ENCODE results near the gene TGM4.

DNA sequence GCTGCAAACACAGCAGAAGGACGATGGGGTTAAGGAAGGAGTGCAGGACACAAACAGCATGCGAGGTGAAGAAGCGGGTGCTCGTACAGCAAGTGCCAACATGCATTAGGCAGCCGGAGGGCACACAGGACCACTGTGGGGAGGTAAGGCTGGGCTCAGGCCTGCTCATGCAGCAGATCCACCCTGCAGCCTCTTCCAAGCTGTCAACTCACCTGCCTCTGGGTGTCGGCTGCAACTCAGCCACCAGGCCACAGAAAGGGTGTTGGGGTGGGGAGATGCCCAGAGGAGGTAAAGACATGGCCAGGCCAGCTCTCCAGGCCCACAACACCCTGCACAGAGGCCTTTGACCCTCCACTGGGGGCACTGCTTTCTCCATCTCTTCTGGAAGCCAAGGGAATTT, 44.2 kb downstream of the TGM4 start:
- TF ChIP-seq, protein P1, sequence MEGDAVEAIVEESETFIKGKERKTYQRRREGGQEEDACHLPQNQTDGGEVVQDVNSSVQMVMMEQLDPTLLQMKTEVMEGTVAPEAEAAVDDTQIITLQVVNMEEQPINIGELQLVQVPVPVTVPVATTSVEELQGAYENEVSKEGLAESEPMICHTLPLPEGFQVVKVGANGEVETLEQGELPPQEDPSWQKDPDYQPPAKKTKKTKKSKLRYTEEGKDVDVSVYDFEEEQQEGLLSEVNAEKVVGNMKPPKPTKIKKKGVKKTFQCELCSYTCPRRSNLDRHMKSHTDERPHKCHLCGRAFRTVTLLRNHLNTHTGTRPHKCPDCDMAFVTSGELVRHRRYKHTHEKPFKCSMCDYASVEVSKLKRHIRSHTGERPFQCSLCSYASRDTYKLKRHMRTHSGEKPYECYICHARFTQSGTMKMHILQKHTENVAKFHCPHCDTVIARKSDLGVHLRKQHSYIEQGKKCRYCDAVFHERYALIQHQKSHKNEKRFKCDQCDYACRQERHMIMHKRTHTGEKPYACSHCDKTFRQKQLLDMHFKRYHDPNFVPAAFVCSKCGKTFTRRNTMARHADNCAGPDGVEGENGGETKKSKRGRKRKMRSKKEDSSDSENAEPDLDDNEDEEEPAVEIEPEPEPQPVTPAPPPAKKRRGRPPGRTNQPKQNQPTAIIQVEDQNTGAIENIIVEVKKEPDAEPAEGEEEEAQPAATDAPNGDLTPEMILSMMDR (IDR thresholded peaks at IDR 0.05; ENCODE audit: insufficient read depth, low read depth, low read length): no peak
- no peak for TF ChIP-seq EZH2 (IDR thresholded peaks at IDR 0.05; ENCODE audit: insufficient read depth, low read length)

All from astrocyte (in vitro differentiated cells and primary cell).